Choroid plexus epithelial cell (primary cell): Measurements from ENCODE around the gene CSF1.

Experiments
- DNase-seq: peaks from one replicate; pipeline ENCODE4 v3.0.0-alpha.2; 2010; ENCODE audit warnings: low read depth
- H3K4me3 ChIP-seq: 2 replicates; pipeline ENCODE4 v1.5.1; 2011; ENCODE audit warnings: low read depth, mild to moderate bottlenecking, control low read depth, low read length, moderate library complexity
- TF ChIP-seq, protein P1 (sequence below): conservative IDR thresholded peaks from 2 replicates; pipeline ENCODE4 v1.5.1; 2011; ENCODE audit warnings: low read depth, mild to moderate bottlenecking, control low read depth, inconsistent platforms, low read length, moderate library complexity

The CSF1 gene

GRCh38 chr1:109903376-109903930, 7.2 kb upstream of the CSF1 start:
- H3K4me3 ChIP-seq = no peak overlapping the region
- TF ChIP-seq, protein P1, sequence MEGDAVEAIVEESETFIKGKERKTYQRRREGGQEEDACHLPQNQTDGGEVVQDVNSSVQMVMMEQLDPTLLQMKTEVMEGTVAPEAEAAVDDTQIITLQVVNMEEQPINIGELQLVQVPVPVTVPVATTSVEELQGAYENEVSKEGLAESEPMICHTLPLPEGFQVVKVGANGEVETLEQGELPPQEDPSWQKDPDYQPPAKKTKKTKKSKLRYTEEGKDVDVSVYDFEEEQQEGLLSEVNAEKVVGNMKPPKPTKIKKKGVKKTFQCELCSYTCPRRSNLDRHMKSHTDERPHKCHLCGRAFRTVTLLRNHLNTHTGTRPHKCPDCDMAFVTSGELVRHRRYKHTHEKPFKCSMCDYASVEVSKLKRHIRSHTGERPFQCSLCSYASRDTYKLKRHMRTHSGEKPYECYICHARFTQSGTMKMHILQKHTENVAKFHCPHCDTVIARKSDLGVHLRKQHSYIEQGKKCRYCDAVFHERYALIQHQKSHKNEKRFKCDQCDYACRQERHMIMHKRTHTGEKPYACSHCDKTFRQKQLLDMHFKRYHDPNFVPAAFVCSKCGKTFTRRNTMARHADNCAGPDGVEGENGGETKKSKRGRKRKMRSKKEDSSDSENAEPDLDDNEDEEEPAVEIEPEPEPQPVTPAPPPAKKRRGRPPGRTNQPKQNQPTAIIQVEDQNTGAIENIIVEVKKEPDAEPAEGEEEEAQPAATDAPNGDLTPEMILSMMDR = no peak
- DNase-seq = no peak

DNA sequence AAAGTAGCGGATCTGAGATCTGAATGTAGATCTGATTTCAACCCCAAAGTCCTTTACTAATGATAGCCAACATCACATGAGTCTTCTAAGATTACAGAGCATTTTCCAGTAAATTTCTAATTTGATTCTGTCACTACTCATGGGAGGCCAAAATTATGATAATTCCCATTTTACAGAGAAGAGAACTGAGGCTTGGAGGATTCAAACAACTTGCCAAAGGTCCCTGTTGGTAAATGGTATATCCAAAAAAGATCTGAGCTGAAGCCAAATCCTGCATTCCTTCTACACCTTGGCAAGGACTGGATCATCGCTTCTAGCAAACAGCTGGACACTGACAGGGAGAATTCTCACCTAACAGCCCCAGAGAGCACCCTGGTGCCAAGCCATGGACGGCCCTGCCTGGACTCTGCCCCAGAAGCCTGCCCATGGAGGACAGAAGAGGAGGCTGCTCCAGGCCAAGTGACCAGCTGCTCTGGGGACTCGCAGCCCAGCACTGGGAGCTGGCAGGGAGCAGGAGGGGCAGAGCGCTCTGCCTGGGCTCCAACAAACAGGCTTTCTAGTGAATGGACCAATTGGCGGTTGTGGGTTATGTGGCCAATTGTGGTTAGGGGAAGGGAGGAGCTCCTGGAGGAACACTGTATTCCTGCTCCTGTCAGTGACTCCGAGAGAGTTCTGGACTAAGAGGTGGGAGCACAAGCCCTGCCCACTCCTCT, 6.4 kb upstream of the CSF1 start:
- DNase-seq = no peak
- H3K4me3 ChIP-seq = no peak overlapping the region
- TF ChIP-seq, protein P1 = no peak

DNA sequence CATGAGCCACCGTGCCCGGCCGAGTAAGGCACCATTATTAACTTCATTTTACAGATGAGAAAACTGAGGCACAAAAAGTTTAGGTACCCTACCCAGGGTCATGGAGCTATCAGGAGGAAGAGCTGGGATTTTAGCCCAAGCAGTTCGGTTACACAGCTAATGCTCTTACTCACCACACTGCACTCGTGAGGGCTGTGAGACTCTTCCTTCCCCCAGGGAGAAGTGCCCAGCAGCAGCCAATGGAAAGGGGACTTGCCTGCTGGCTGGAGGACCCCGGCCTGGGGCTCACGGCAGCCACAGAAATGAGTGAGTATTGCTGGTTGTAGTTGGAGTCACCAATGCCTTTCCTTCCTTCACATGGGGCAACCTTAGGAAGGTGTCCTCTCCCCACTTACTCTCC, 5.2 kb upstream of the CSF1 start:
- DNase-seq = no peak
- H3K4me3 ChIP-seq = no peak overlapping the region
- TF ChIP-seq, protein P1 = no peak

GRCh38 chr1:109906160-109906838, 4.3 kb upstream of the CSF1 start:
- no peak for DNase-seq
- TF ChIP-seq, protein P1 = no peak
- H3K4me3 ChIP-seq = no peak overlapping the region

DNA sequence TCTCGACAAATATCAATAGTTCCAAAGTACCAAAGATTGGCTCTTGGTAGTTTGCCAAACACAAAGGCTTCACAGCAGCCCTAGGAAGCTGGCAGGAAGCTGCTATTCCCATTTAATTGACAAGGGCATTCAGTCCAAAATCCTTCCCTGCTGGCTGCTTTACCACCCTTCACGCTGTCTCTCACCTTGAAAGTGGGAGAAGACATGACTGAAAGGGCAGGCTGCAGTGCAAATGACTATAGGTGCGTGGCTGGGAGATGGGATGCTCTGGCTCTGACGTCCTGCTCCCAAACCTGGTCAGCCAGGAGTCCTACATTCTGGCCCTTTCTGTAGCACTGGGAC, 3.8 kb upstream of the CSF1 start:
- no peak for DNase-seq
- H3K4me3 ChIP-seq = no peak overlapping the region
- TF ChIP-seq, protein P1 = no peak

- no peak overlapping the region for H3K4me3 ChIP-seq
- TF ChIP-seq, protein P1 = no peak
- DNase-seq = no peak
Observed at GRCh38 chr1:109907190-109907774, 3.4 kb upstream of the CSF1 start.

DNA sequence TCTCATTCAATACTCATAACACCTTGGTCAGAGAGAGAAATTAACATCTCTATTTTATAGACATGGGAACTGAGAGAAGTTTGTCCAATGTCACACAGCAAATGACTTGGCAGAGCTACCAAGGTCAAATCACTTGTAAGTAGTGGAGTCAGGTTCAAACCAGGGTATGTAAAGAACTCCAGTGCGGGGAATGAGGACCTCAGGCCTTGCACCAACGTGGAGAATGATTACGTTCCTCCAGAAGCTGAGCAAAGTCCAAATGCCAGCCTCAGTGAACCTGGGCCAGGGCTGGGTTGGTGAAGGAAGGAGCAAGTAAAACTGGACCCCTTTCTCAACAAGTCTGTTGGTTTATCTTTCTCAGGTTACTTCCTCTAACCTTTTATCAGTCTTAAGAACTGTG, 1.8 kb upstream of the CSF1 start:
- no peak overlapping the region for H3K4me3 ChIP-seq
- no peak for DNase-seq
- TF ChIP-seq, protein P1 = no peak
